Stimulated activated effector memory CD8-positive, alpha-beta T cell treated with anti-CD3 and anti-CD28 coated beads, Interleukin-12 subunit alpha, Interleukin-12 subunit beta, amount 100 ng/mL, for 72 hours (primary cell): Measurements from ENCODE around the gene RNASEH1.

Experiments used
- ATAC-seq: fragments of 150-1000 bp; cut with Tn5 transposase; 2 replicates; pipeline ENCODE4 v1.10.0; 2021
- DNase-seq, 2 donors: peaks; one replicate each; pipeline ENCODE4 v3.0.0; 2021 to 2022; ENCODE audit warnings: low spot score in 2 of 2
- H3K27ac Mint-ChIP-seq: one replicate; pipeline ENCODE4 v1.8.0; 2022; ENCODE audit warnings: mild to moderate bottlenecking, mixed read lengths
- H3K36me3 Mint-ChIP-seq: one replicate; pipeline ENCODE4 v1.8.0; 2022; ENCODE audit warnings: mild to moderate bottlenecking, mixed read lengths
- H3K4me1 Mint-ChIP-seq: one replicate; pipeline ENCODE4 v1.8.0; 2022; ENCODE audit warnings: mixed read lengths
- H3K4me3 Mint-ChIP-seq: one replicate; pipeline ENCODE4 v1.8.0; 2022; ENCODE audit warnings: mild to moderate bottlenecking, mixed read lengths
- H3K9me3 Mint-ChIP-seq: one replicate; pipeline ENCODE4 v1.8.0; 2022; ENCODE audit warnings: mixed read lengths

Gene RNASEH1, protein sequence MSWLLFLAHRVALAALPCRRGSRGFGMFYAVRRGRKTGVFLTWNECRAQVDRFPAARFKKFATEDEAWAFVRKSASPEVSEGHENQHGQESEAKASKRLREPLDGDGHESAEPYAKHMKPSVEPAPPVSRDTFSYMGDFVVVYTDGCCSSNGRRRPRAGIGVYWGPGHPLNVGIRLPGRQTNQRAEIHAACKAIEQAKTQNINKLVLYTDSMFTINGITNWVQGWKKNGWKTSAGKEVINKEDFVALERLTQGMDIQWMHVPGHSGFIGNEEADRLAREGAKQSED

GRCh38 chr2:3558205-3559014, at the start of gene RNASEH1:
Gene RNASEH1, minus strand, starts transcription at chr2:3558333. Its CDS starts 73 bp downstream, at chr2:3558260.
- peak within 1 kb of the TSS; percentile 97 for H3K27ac Mint-ChIP-seq
- peaks cover 28% of the 10 kb centered on the region for H3K4me1 Mint-ChIP-seq
- peak; percentile 98 for ATAC-seq
- no peaks in the 10 kb centered on the region for H3K9me3 Mint-ChIP-seq
- peaks cover 80% of the 10 kb centered on the region for H3K36me3 Mint-ChIP-seq
- peak; percentile 99 to 100 for DNase-seq
- H3K4me3 Mint-ChIP-seq: peak within 1 kb of the TSS; percentile 84

GRCh38 chr2:3606370-3607201, 48.5 kb upstream of the RNASEH1 start:
- H3K4me3 Mint-ChIP-seq: no peak overlapping the region
- H3K4me1 Mint-ChIP-seq: peaks cover 4% of the 10 kb centered on the region
- H3K36me3 Mint-ChIP-seq: no peaks in the 10 kb centered on the region
- no peaks in the 10 kb centered on the region for H3K9me3 Mint-ChIP-seq
- ATAC-seq (no peak), DNase-seq (peak in 1 of 2 donors; percentile 42)
- no peak overlapping the region for H3K27ac Mint-ChIP-seq

- Mint-ChIP-seq H3K9me3 (no peaks in the 10 kb centered on the region), H3K36me3 (no peaks in the 10 kb centered on the region), H3K4me1 (peaks cover 4% of the 10 kb centered on the region), H3K4me3 (peak overlapping the region; percentile 30), H3K27ac (no peak overlapping the region)
- ATAC-seq: no peak
- peak in 1 of 2 donors; percentile 44 for DNase-seq
Observed at GRCh38 chr2:3606028-3606369, 47.9 kb upstream of the RNASEH1 start.

DNA sequence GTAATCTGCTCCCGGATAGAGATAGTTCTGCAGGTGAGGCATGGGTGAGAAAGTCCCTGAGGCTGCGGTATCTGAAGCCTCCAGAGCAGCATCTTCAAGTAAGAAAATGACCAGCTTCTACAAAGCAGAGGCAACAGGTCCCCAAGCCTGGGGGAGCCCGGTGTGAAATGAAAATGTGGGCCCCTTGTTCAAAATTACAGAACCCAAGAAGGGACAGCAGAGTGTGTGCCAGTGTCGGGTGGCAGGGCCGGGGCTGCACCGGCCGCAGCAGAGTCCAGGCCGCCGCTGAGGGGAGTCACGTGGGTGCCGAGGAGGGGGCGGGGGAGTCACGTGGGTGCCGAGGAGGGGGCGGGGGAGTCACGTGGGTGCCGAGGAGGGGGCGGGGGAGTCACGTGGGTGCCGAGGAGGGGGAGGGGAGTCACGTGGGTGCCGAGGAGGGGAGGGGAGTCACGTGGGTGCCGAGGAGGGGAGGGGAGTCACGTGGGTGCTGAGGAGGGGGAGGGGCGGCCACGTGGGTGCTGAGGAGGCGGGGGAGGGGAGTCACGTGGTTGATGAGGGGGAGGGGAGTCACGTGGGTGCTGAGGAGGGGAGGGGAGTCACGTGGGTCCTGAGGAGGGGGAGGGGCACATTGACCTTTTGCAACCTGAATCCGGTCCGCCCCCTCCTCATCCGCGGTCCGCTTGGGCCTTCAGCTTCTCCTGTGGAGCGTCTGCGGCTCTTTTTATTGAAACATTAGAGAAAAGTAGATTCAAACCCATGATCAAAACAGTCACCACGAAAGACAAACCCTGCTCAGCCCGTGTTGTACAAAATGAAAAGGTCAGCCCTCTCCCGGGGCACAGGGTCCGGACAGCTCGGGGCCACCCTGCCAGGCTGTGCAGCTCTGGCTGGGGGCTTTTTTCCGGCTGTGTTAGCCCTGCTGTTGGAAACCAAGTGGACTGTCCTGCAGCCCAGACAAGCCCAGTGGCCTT, 47.1 kb upstream of the RNASEH1 start:
- peak; percentile 37 for ATAC-seq
- peak in 1 of 2 donors; percentile 45 for DNase-seq

DNA sequence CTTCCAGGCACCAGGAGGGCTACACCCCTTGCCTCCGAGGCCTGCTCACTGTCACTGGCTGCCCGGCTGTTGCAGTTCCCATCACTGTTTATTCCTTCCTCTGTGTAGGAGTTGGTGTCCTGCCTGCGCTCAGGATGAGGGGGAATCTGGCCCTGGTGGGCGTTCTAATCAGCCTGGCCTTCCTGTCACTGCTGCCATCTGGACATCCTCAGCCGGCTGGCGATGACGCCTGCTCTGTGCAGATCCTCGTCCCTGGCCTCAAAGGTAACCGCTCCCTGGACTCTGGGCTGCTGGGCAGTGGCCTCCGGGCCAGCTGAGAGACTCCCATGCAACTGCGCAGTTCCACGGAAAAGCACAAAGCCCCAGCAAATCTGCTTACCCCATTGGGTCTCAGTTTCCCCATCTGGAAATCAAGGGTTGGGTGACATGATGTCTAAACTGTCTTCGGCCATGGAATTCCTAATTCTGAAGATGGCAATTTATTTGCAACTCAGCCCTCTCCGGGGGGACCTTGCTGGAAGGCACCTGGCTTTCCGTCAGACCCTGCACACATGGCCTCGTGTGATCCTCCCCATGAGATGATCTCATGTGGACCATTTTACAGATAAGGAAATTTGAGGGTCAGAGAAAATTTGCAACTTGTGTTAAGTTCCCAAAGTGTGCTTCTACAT, 46.2 kb upstream of the RNASEH1 start:
- H3K4me1 Mint-ChIP-seq: peaks cover 4% of the 10 kb centered on the region
- H3K27ac Mint-ChIP-seq: no peak overlapping the region
- ATAC-seq (no peak), DNase-seq (no peak)
- H3K9me3 Mint-ChIP-seq: no peaks in the 10 kb centered on the region
- H3K36me3 Mint-ChIP-seq: no peaks in the 10 kb centered on the region
- H3K4me3 Mint-ChIP-seq: peak overlapping the region; percentile 30

More for the DNA sequence above, 47.1 kb upstream of the RNASEH1 start:
- H3K36me3 Mint-ChIP-seq: no peaks in the 10 kb centered on the region
- H3K9me3 Mint-ChIP-seq: no peaks in the 10 kb centered on the region
- peak overlapping the region; percentile 60 for H3K27ac Mint-ChIP-seq
- peaks cover 4% of the 10 kb centered on the region for H3K4me1 Mint-ChIP-seq
- H3K4me3 Mint-ChIP-seq: peak overlapping the region; percentile 30

DNA sequence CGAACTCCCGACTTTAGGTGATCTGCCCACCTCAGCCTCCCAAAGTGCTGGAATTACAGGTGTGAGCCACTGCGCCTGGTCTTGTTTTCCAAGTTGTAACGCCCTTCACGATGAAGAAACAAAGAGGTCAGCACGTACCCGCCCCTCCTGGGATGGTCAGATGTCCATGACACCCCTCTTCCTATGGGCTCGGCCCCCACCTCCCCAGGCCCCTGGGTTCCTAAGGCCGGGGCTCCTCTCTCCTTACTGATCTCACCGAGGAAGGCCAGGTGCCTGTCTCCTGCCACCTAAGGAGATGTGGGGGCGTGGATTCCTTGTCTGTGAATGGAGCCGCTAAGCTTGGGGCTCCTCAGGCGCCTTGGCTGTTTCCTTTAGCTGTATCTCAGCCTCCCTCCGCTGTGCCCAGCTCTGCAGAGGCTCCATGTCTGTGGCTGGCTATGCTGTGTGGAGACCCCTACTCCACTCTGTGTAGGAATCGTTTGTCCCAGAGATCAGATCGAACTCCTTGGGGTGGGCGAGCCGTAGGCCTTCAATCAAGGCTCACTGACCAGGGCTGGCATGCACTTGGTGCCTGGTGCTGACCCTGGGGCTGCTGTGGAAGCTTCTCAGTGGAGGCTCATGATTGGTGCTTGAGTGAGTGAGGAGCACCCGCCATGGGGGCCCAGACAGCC, 45.5 kb upstream of the RNASEH1 start:
- Mint-ChIP-seq H3K4me3 (no peak overlapping the region), H3K27ac (no peak overlapping the region), H3K9me3 (no peaks in the 10 kb centered on the region), H3K4me1 (peaks cover 4% of the 10 kb centered on the region), H3K36me3 (no peaks in the 10 kb centered on the region)
- no peak for ATAC-seq
- DNase-seq: no peak

- ATAC-seq: peak; percentile 9
- no peaks in the 10 kb centered on the region for H3K36me3 Mint-ChIP-seq
- H3K4me3 Mint-ChIP-seq: no peak overlapping the region
- no peak overlapping the region for H3K27ac Mint-ChIP-seq
- DNase-seq: no peak
- peaks cover 11% of the 10 kb centered on the region for H3K4me1 Mint-ChIP-seq
- H3K9me3 Mint-ChIP-seq: no peaks in the 10 kb centered on the region
Observed at GRCh38 chr2:3602553-3603339, 44.6 kb upstream of the RNASEH1 start.

- H3K4me1 Mint-ChIP-seq: peaks cover 19% of the 10 kb centered on the region
- H3K9me3 Mint-ChIP-seq: no peaks in the 10 kb centered on the region
- no peak overlapping the region for H3K4me3 Mint-ChIP-seq
- ATAC-seq (no peak), DNase-seq (no peak)
- no peaks in the 10 kb centered on the region for H3K36me3 Mint-ChIP-seq
- H3K27ac Mint-ChIP-seq: no peak overlapping the region
Observed at GRCh38 chr2:3601561-3602271, 43.6 kb upstream of the RNASEH1 start.

GRCh38 chr2:3600256-3600855, 42.2 kb upstream of the RNASEH1 start:
- no peaks in the 10 kb centered on the region for H3K9me3 Mint-ChIP-seq
- DNase-seq (no peak), ATAC-seq (no peak)
- H3K4me1 Mint-ChIP-seq: peaks cover 20% of the 10 kb centered on the region
- no peak overlapping the region for H3K4me3 Mint-ChIP-seq
- no peak overlapping the region for H3K27ac Mint-ChIP-seq
- no peaks in the 10 kb centered on the region for H3K36me3 Mint-ChIP-seq

GRCh38 chr2:3598912-3599854, 41.0 kb upstream of the RNASEH1 start:
- H3K27ac Mint-ChIP-seq: no peak overlapping the region
- no peaks in the 10 kb centered on the region for H3K36me3 Mint-ChIP-seq
- peaks cover 16% of the 10 kb centered on the region for H3K4me1 Mint-ChIP-seq
- H3K9me3 Mint-ChIP-seq: no peaks in the 10 kb centered on the region
- H3K4me3 Mint-ChIP-seq: no peak overlapping the region
- no peak for ATAC-seq
- no peak for DNase-seq

- H3K27ac Mint-ChIP-seq: no peak overlapping the region
- H3K36me3 Mint-ChIP-seq: no peaks in the 10 kb centered on the region
- peaks cover 16% of the 10 kb centered on the region for H3K4me1 Mint-ChIP-seq
- H3K9me3 Mint-ChIP-seq: no peaks in the 10 kb centered on the region
- ATAC-seq (no peak), DNase-seq (no peak)
- H3K4me3 Mint-ChIP-seq: no peak overlapping the region
Observed at GRCh38 chr2:3598197-3598910, 40.2 kb upstream of the RNASEH1 start.
